Large intestine (tissue), 3 donors: ENCODE results near the gene ADPRM. TPM values are rescaled to one million over a fixed set of nuclear protein-coding genes. Genes with fewer than 3 reads are reported as not detected.

Experiments used
- DNase-seq, 2 donors: peaks; one replicate each; pipeline versions ENCODE4 v3.0.0 to v3.0.0-alpha.2; 2013
- H3K27ac ChIP-seq: one replicate; pipeline ENCODE4 v1.5.1; 2013; ENCODE audit warnings: low read length
- H3K27me3 ChIP-seq: 2 replicates; pipeline ENCODE4 v1.6.1; 2013; ENCODE audit warnings: low read length; ENCODE audit not compliant: control insufficient read depth, insufficient read depth
- H3K36me3 ChIP-seq: 2 replicates; pipeline ENCODE4 v1.6.1; 2013; ENCODE audit warnings: low read length; ENCODE audit not compliant: control insufficient read depth, insufficient read depth
- H3K4me1 ChIP-seq: one replicate; pipeline ENCODE4 v1.6.1; 2013; ENCODE audit warnings: low read length; ENCODE audit not compliant: control insufficient read depth, insufficient read depth
- H3K4me3 ChIP-seq: one replicate; pipeline ENCODE4 v1.5.1; 2013; ENCODE audit warnings: low read length
- H3K9me3 ChIP-seq: one replicate; pipeline ENCODE4 v1.6.1; 2013; ENCODE audit warnings: mild to moderate bottlenecking, low read depth, low read length, moderate library complexity; ENCODE audit not compliant: control insufficient read depth
- WGBS: methylation state at CpG from one replicate; pipeline ENCODE4 v1.1.5; 2013; ENCODE audit warnings: low lambda C conversion rate; ENCODE audit not compliant: insufficient coverage; 5-methylcytosine and 5-hydroxymethylcytosine counted together
- polyA plus RNA-seq: library from polyadenylated mRNA; unstranded; fragments of 120-200 nt; gene quantifications from one replicate; pipeline ENCODE4 v1.2.1, GENCODE V29; 2013

The ADPRM gene
- polyA plus RNA-seq, 1 donor, result 23.5 TPM

GRCh38 chr17:10737736-10738135 is 40.3 kb downstream of the ADPRM start:
- H3K27me3 ChIP-seq, result no peaks in the 10 kb centered on the region
- no peaks in the 10 kb centered on the region for H3K9me3 ChIP-seq
- H3K27ac ChIP-seq, result peak overlapping the region; percentile 96
- no CpG with 5 or more reads among the region's 3 CpGs for WGBS
- peak in 1 of 2 donors; percentile 77 for DNase-seq
- H3K36me3 ChIP-seq, result no peaks in the 10 kb centered on the region
- peaks cover 46% of the 10 kb centered on the region for H3K4me1 ChIP-seq
- no peak overlapping the region for H3K4me3 ChIP-seq

GRCh38 chr17:10738521-10739258 is 41.3 kb downstream of the ADPRM start:
- WGBS, result 75% methylated on average over 1 of the region's 5 CpGs

GRCh38 chr17:10739386-10739785 is 42.0 kb downstream of the ADPRM start:
- no peaks in the 10 kb centered on the region for H3K36me3 ChIP-seq
- no peaks in the 10 kb centered on the region for H3K27me3 ChIP-seq
- H3K27ac ChIP-seq, result peak overlapping the region; percentile 53
- no peak overlapping the region for H3K4me3 ChIP-seq
- DNase-seq, result peak in 1 of 2 donors; percentile 50
- no CpG with 5 or more reads among the region's 5 CpGs for WGBS
- H3K9me3 ChIP-seq, result no peaks in the 10 kb centered on the region
- H3K4me1 ChIP-seq, result peaks cover 42% of the 10 kb centered on the region

More at GRCh38 chr17:10738521-10739258, 41.3 kb downstream of the ADPRM start:
- peaks cover 44% of the 10 kb centered on the region for H3K4me1 ChIP-seq
- H3K9me3 ChIP-seq, result no peaks in the 10 kb centered on the region
- H3K27ac ChIP-seq, result peak overlapping the region; percentile 96
- no peaks in the 10 kb centered on the region for H3K36me3 ChIP-seq
- H3K27me3 ChIP-seq, result no peaks in the 10 kb centered on the region
- peak in 1 of 2 donors; percentile 80 for DNase-seq
- H3K4me3 ChIP-seq, result no peak overlapping the region

- DNase-seq, result no peak
These were observed 44.2 kb downstream of the ADPRM start for GRCh38 chr17:10741416-10742135.

GRCh38 chr17:10742431-10742830 is 45.0 kb downstream of the ADPRM start:
- no peak overlapping the region for H3K27ac ChIP-seq
- H3K4me3 ChIP-seq, result no peak overlapping the region
- WGBS, result no CpG with 5 or more reads among the region's 6 CpGs
- H3K27me3 ChIP-seq, result no peaks in the 10 kb centered on the region
- DNase-seq, result no peak
- no peaks in the 10 kb centered on the region for H3K9me3 ChIP-seq
- H3K4me1 ChIP-seq, result peaks cover 47% of the 10 kb centered on the region
- no peaks in the 10 kb centered on the region for H3K36me3 ChIP-seq

More at GRCh38 chr17:10741416-10742135, 44.2 kb downstream of the ADPRM start:
- H3K4me3 ChIP-seq, result no peak overlapping the region
- H3K27ac ChIP-seq, result no peak overlapping the region
- no peaks in the 10 kb centered on the region for H3K27me3 ChIP-seq
- no peaks in the 10 kb centered on the region for H3K9me3 ChIP-seq
- 100% methylated on average over 2 of the region's 10 CpGs for whole genome bisulfite sequencing
- H3K36me3 ChIP-seq, result no peaks in the 10 kb centered on the region
- peaks cover 51% of the 10 kb centered on the region for H3K4me1 ChIP-seq

GRCh38 chr17:10743316-10744009 is 46.1 kb downstream of the ADPRM start:
- no peak for DNase-seq
- peaks cover 37% of the 10 kb centered on the region for H3K4me1 ChIP-seq
- no peaks in the 10 kb centered on the region for H3K27me3 ChIP-seq
- no peaks in the 10 kb centered on the region for H3K36me3 ChIP-seq
- no peaks in the 10 kb centered on the region for H3K9me3 ChIP-seq
- H3K4me3 ChIP-seq, result no peak overlapping the region
- WGBS, result 83% methylated on average over 3 of the region's 8 CpGs
- no peak overlapping the region for H3K27ac ChIP-seq

GRCh38 chr17:10744501-10745000 is 47.2 kb downstream of the ADPRM start:
- WGBS, result no CpG with 5 or more reads among the region's 7 CpGs
- peak overlapping the region; percentile 86 for H3K27ac ChIP-seq
- H3K4me3 ChIP-seq, result no peak overlapping the region
- peak in 1 of 2 donors; percentile 77 for DNase-seq
- H3K36me3 ChIP-seq, result no peaks in the 10 kb centered on the region
- no peaks in the 10 kb centered on the region for H3K27me3 ChIP-seq
- H3K9me3 ChIP-seq, result no peaks in the 10 kb centered on the region
- H3K4me1 ChIP-seq, result peaks cover 30% of the 10 kb centered on the region

- peak in 1 of 2 donors; percentile 71 for DNase-seq
- no peaks in the 10 kb centered on the region for H3K9me3 ChIP-seq
- no peaks in the 10 kb centered on the region for H3K36me3 ChIP-seq
- H3K4me3 ChIP-seq, result no peak overlapping the region
- no CpG with 5 or more reads among the region's 6 CpGs for WGBS
- no peaks in the 10 kb centered on the region for H3K27me3 ChIP-seq
- H3K27ac ChIP-seq, result peak overlapping the region; percentile 86
- H3K4me1 ChIP-seq, result peaks cover 26% of the 10 kb centered on the region
These were observed 47.8 kb downstream of the ADPRM start for GRCh38 chr17:10745231-10745630.

- H3K36me3 ChIP-seq, result peaks cover 2% of the 10 kb centered on the region
- no peak overlapping the region for H3K4me3 ChIP-seq
- WGBS, result no CpG with 5 or more reads among the region's 9 CpGs
- H3K27me3 ChIP-seq, result no peaks in the 10 kb centered on the region
- H3K27ac ChIP-seq, result no peak overlapping the region
- peak in 1 of 2 donors; percentile 30 for DNase-seq
- peaks cover 17% of the 10 kb centered on the region for H3K4me1 ChIP-seq
- H3K9me3 ChIP-seq, result no peaks in the 10 kb centered on the region
These were observed 51.3 kb downstream of the ADPRM start for GRCh38 chr17:10748531-10749181.

GRCh38 chr17:10750210-10750609 is 52.8 kb downstream of the ADPRM start:
- no peaks in the 10 kb centered on the region for H3K9me3 ChIP-seq
- no peaks in the 10 kb centered on the region for H3K27me3 ChIP-seq
- H3K4me1 ChIP-seq, result peaks cover 6% of the 10 kb centered on the region
- DNase-seq, result no peak
- no peak overlapping the region for H3K27ac ChIP-seq
- WGBS, result no CpG with 5 or more reads among the region's 4 CpGs
- H3K36me3 ChIP-seq, result peaks cover 8% of the 10 kb centered on the region
- no peak overlapping the region for H3K4me3 ChIP-seq
